ENCODE data around the gene DDX28.
"Not testable (repeated sequence)": the region's sequence is repeated elsewhere in the genome, so short reads cannot be mapped to it uniquely, and the experiment has no call there.

Gene DDX28

GRCh38 chr16:68059804-68060203, 36.8 kb upstream of the DDX28 start:
- no peaks in the 10 kb centered on the region for H3K9me3 Mint-ChIP-seq
- H3K27ac Mint-ChIP-seq: peak overlapping the region; percentile 57
- H3K27me3 Mint-ChIP-seq (ENCODE audit: low read depth): no peaks in the 10 kb centered on the region
- peaks cover 45% of the 10 kb centered on the region for H3K4me1 Mint-ChIP-seq (ENCODE audit: low read depth)
- peaks cover 45% of the 10 kb centered on the region for H3K36me3 Mint-ChIP-seq (ENCODE audit: low read depth)
- H3K4me3 Mint-ChIP-seq: peak overlapping the region; percentile 11

- H3K27me3 Mint-ChIP-seq (ENCODE audit: low read depth): no peaks in the 10 kb centered on the region
- H3K27ac Mint-ChIP-seq: no peak overlapping the region
- peaks cover 13% of the 10 kb centered on the region for H3K4me1 Mint-ChIP-seq (ENCODE audit: low read depth)
- no peaks in the 10 kb centered on the region for H3K9me3 Mint-ChIP-seq
- H3K4me3 Mint-ChIP-seq: no peak overlapping the region
- peaks cover 38% of the 10 kb centered on the region for H3K36me3 Mint-ChIP-seq (ENCODE audit: low read depth)
These were observed 32.4 kb upstream of the DDX28 start for GRCh38 chr16:68055395-68055794.

- Mint-ChIP-seq H3K4me3 (no peak overlapping the region), H3K9me3 (no peaks in the 10 kb centered on the region), H3K27ac (no peak overlapping the region), H3K4me1 (ENCODE audit: low read depth) (no peaks in the 10 kb centered on the region), H3K27me3 (ENCODE audit: low read depth) (no peaks in the 10 kb centered on the region), H3K36me3 (ENCODE audit: low read depth) (peaks cover 26% of the 10 kb centered on the region)
These were observed 26.4 kb upstream of the DDX28 start for GRCh38 chr16:68049449-68049848.

- H3K4me1 Mint-ChIP-seq (ENCODE audit: low read depth): no peaks in the 10 kb centered on the region
- H3K27ac Mint-ChIP-seq: no peak overlapping the region
These were observed 25.0 kb upstream of the DDX28 start for GRCh38 chr16:68047987-68048386.

GRCh38 chr16:68046106-68046505, 23.1 kb upstream of the DDX28 start:
- H3K4me3 Mint-ChIP-seq: no peak overlapping the region

More at GRCh38 chr16:68047987-68048386, 25.0 kb upstream of the DDX28 start:
- Mint-ChIP-seq H3K27me3 (ENCODE audit: low read depth) (no peaks in the 10 kb centered on the region), H3K4me3 (no peak overlapping the region), H3K36me3 (ENCODE audit: low read depth) (peaks cover 23% of the 10 kb centered on the region), H3K9me3 (no peaks in the 10 kb centered on the region)

GRCh38 chr16:68041783-68042182, 18.8 kb upstream of the DDX28 start:
- peaks cover 20% of the 10 kb centered on the region for H3K4me1 Mint-ChIP-seq (ENCODE audit: low read depth)
- H3K36me3 Mint-ChIP-seq (ENCODE audit: low read depth): peaks cover 25% of the 10 kb centered on the region
- no peak overlapping the region for H3K4me3 Mint-ChIP-seq
- H3K27me3 Mint-ChIP-seq (ENCODE audit: low read depth): no peaks in the 10 kb centered on the region
- H3K9me3 Mint-ChIP-seq: no peaks in the 10 kb centered on the region
- H3K27ac Mint-ChIP-seq: no peak overlapping the region

More at GRCh38 chr16:68046106-68046505, 23.1 kb upstream of the DDX28 start:
- no peaks in the 10 kb centered on the region for H3K27me3 Mint-ChIP-seq (ENCODE audit: low read depth)
- peaks cover 26% of the 10 kb centered on the region for H3K36me3 Mint-ChIP-seq (ENCODE audit: low read depth)
- no peak overlapping the region for H3K27ac Mint-ChIP-seq
- no peaks in the 10 kb centered on the region for H3K4me1 Mint-ChIP-seq (ENCODE audit: low read depth)
- no peaks in the 10 kb centered on the region for H3K9me3 Mint-ChIP-seq

GRCh38 chr16:68040506-68041288, 17.7 kb upstream of the DDX28 start:
- Mint-ChIP-seq H3K36me3 (ENCODE audit: low read depth) (peaks cover 26% of the 10 kb centered on the region), H3K9me3 (no peaks in the 10 kb centered on the region), H3K4me1 (ENCODE audit: low read depth) (peaks cover 22% of the 10 kb centered on the region), H3K4me3 (no peak overlapping the region), H3K27ac (peak overlapping the region; percentile 81), H3K27me3 (ENCODE audit: low read depth) (no peaks in the 10 kb centered on the region)

- no peak overlapping the region for H3K4me3 Mint-ChIP-seq
These were observed 15.0 kb upstream of the DDX28 start for GRCh38 chr16:68037841-68038597.

GRCh38 chr16:68035227-68035626, 12.2 kb upstream of the DDX28 start:
- Mint-ChIP-seq H3K9me3 (no peaks in the 10 kb centered on the region), H3K27me3 (ENCODE audit: low read depth) (no peaks in the 10 kb centered on the region), H3K4me1 (ENCODE audit: low read depth) (peaks cover 32% of the 10 kb centered on the region), H3K27ac (no peak overlapping the region), H3K36me3 (ENCODE audit: low read depth) (peaks cover 24% of the 10 kb centered on the region), H3K4me3 (no peak overlapping the region)

More at GRCh38 chr16:68037841-68038597, 15.0 kb upstream of the DDX28 start:
- Mint-ChIP-seq H3K27ac (peak overlapping the region; percentile 55), H3K9me3 (no peaks in the 10 kb centered on the region), H3K36me3 (ENCODE audit: low read depth) (peaks cover 25% of the 10 kb centered on the region), H3K4me1 (ENCODE audit: low read depth) (peaks cover 27% of the 10 kb centered on the region), H3K27me3 (ENCODE audit: low read depth) (no peaks in the 10 kb centered on the region)

GRCh38 chr16:68033101-68033500, 10.1 kb upstream of the DDX28 start:
- H3K9me3 Mint-ChIP-seq: no peaks in the 10 kb centered on the region
- H3K4me1 Mint-ChIP-seq (ENCODE audit: low read depth): peaks cover 27% of the 10 kb centered on the region
- peaks cover 18% of the 10 kb centered on the region for H3K36me3 Mint-ChIP-seq (ENCODE audit: low read depth)
- no peaks in the 10 kb centered on the region for H3K27me3 Mint-ChIP-seq (ENCODE audit: low read depth)
- no peak overlapping the region for H3K4me3 Mint-ChIP-seq
- no peak overlapping the region for H3K27ac Mint-ChIP-seq

- Mint-ChIP-seq H3K27me3 (ENCODE audit: low read depth) (no peaks in the 10 kb centered on the region), H3K4me1 (ENCODE audit: low read depth) (peaks cover 18% of the 10 kb centered on the region), H3K4me3 (peak overlapping the region; percentile 58), H3K36me3 (ENCODE audit: low read depth) (peaks cover 20% of the 10 kb centered on the region), H3K27ac (peak overlapping the region; percentile 78), H3K9me3 (no peaks in the 10 kb centered on the region)
These were observed 8.9 kb upstream of the DDX28 start for GRCh38 chr16:68031951-68032350.

GRCh38 chr16:68030108-68030507, 7.1 kb upstream of the DDX28 start:
- Mint-ChIP-seq H3K4me1 (ENCODE audit: low read depth) (peaks cover 12% of the 10 kb centered on the region), H3K36me3 (ENCODE audit: low read depth) (peaks cover 18% of the 10 kb centered on the region)
- not testable (repeated sequence) for H3K4me3 Mint-ChIP-seq; H3K9me3 Mint-ChIP-seq; H3K27ac Mint-ChIP-seq; H3K27me3 Mint-ChIP-seq (ENCODE audit: low read depth)

- peaks cover 13% of the 10 kb centered on the region for H3K4me1 Mint-ChIP-seq (ENCODE audit: low read depth)
- H3K36me3 Mint-ChIP-seq (ENCODE audit: low read depth): peaks cover 18% of the 10 kb centered on the region
These were observed 6.0 kb upstream of the DDX28 start for GRCh38 chr16:68028996-68029395.

GRCh38 chr16:68022278-68022727, 729 bp downstream of the DDX28 start:
- peak overlapping the region; percentile 97 for H3K27ac Mint-ChIP-seq
- peaks cover 16% of the 10 kb centered on the region for H3K4me1 Mint-ChIP-seq (ENCODE audit: low read depth)
- peaks cover 11% of the 10 kb centered on the region for H3K36me3 Mint-ChIP-seq (ENCODE audit: low read depth)
- no peaks in the 10 kb centered on the region for H3K27me3 Mint-ChIP-seq (ENCODE audit: low read depth)
- H3K4me3 Mint-ChIP-seq: peak overlapping the region; percentile 100
- H3K9me3 Mint-ChIP-seq: no peaks in the 10 kb centered on the region

More at GRCh38 chr16:68028996-68029395, 6.0 kb upstream of the DDX28 start:
- no peaks in the 10 kb centered on the region for H3K27me3 Mint-ChIP-seq (ENCODE audit: low read depth)
- no peaks in the 10 kb centered on the region for H3K9me3 Mint-ChIP-seq
- H3K27ac Mint-ChIP-seq: no peak overlapping the region
- no peak overlapping the region for H3K4me3 Mint-ChIP-seq

- Mint-ChIP-seq H3K4me3 (peak overlapping the region; percentile 100), H3K9me3 (no peaks in the 10 kb centered on the region), H3K27me3 (ENCODE audit: low read depth) (no peaks in the 10 kb centered on the region), H3K27ac (no peak overlapping the region), H3K36me3 (ENCODE audit: low read depth) (peaks cover 8% of the 10 kb centered on the region), H3K4me1 (ENCODE audit: low read depth) (peaks cover 16% of the 10 kb centered on the region)
These were observed 1.5 kb downstream of the DDX28 start for GRCh38 chr16:68021490-68021889.
